K562 (cell line): ENCODE results near the gene NEUROD4. TPM values are rescaled to one million over a fixed set of nuclear protein-coding genes. Genes with fewer than 3 reads are reported as not detected.

Experiments used
- ATAC-seq: fragments of 200-7000 bp; cut with Tn5 transposase; 3 replicates; pipeline ENCODE4 v1.9.1; 2020; ENCODE audit warnings: moderate library complexity
- BruUV-seq: library from RNA; stranded (reverse); fragments of 400-500 nt; replicated peaks from 2 replicates; lab custom pipeline; 2021; lab: Mats Ljungman, UMichigan
- CTCF ChIA-PET: fragments of 300-600 bp; formaldehyde crosslinking; extraction: SDS; loops from one replicate; lab custom pipeline; 2021; ENCODE audit warnings: low intra/inter-chr PET ratio; lab: Yijun Ruan, JAX
- POLR2A ChIA-PET: fragments of 300-600, 350-650 bp; sonication (Branson Sonifier 250); formaldehyde crosslinking; extraction: SDS; loops from one replicate; lab custom pipeline; 2021; ENCODE audit warnings: antibody characterized with exemption, inconsistent platforms; lab: Yijun Ruan, JAX
- DNase-seq, 4 experiments: peaks; one replicate each; pipeline versions ENCODE4 v3.0.0 to v3.0.0-alpha.2; 2011 to 2018; ENCODE audit warnings: low spot score in 3 of 4, mixed read lengths in 3 of 4; ENCODE audit errors: extremely low read depth in 1 of 4
- FAIRE-seq: peaks from 2 replicates; lab custom pipeline; 2011; peaks lifted over from hg19 to GRCh38; lab: Jason Lieb, UNC
- H2AFZ ChIP-seq: 2 replicates; pipeline ENCODE4 v1.6.0; 2011; ENCODE audit warnings: low read depth, low read length, control low read depth, inconsistent platforms
- H3K27ac ChIP-seq: fragments of 200-600 bp; 3 replicates; pipeline ENCODE4 v1.8.0; 2011; ENCODE audit warnings: low read depth, mild to moderate bottlenecking, control low read depth, inconsistent platforms, low read length, moderate library complexity, mixed read lengths; ENCODE audit errors: extremely low read depth
- H3K27me3 ChIP-seq, 2 experiments: fragments of 300-600 bp in 1 of 2; 2 replicates in 1 of 2; 3 replicates in 1 of 2; pipeline versions ENCODE4 v1.6.0 to v1.8.0; 2011; ENCODE audit warnings: inconsistent platforms in 2 of 2, low read length in 2 of 2, mild to moderate bottlenecking in 1 of 2, mixed read lengths in 1 of 2, moderate library complexity in 1 of 2; ENCODE audit not compliant: control insufficient read depth in 2 of 2, insufficient read depth in 2 of 2
- H3K36me3 ChIP-seq: fragments of 300-600 bp; 3 replicates; pipeline ENCODE4 v1.8.0; 2011; ENCODE audit warnings: mild to moderate bottlenecking, low read length, inconsistent platforms; ENCODE audit not compliant: control insufficient read depth, insufficient read depth
- H3K4me1 ChIP-seq, 2 experiments: fragments of 200-600 bp in 1 of 2; replicated peaks in 1 of 2; 2 replicates in 1 of 2; 3 replicates in 1 of 2; pipeline versions ENCODE4 v1.5.1 to v1.8.0; 2011; ENCODE audit warnings: inconsistent platforms in 2 of 2, low read length in 2 of 2, mild to moderate bottlenecking in 1 of 2, mixed read lengths in 1 of 2, moderate library complexity in 1 of 2; ENCODE audit not compliant: control insufficient read depth in 2 of 2, insufficient read depth in 2 of 2
- H3K4me2 ChIP-seq: 2 replicates; pipeline ENCODE4 v1.6.1; 2011; ENCODE audit warnings: low read length, control low read depth, inconsistent platforms, mixed read lengths; ENCODE audit not compliant: insufficient read depth
- H3K4me3 ChIP-seq: fragments of 200-600 bp; sonication (generic), shearing (Covaris generic); 2 replicates; pipeline ENCODE4 v1.5.1; 2016; ENCODE audit warnings: control low read depth, inconsistent platforms
- H3K79me2 ChIP-seq: fragments of 200-600 bp; 3 replicates; pipeline ENCODE4 v1.8.0; 2011; ENCODE audit warnings: low read length, inconsistent platforms; ENCODE audit not compliant: control insufficient read depth, insufficient read depth
- H3K9ac ChIP-seq, 2 experiments: 2 replicates each; pipeline versions ENCODE4 v1.6.0 to v1.6.1; 2011; ENCODE audit warnings: low read depth in 2 of 2, low read length in 2 of 2, control low read depth in 1 of 2, inconsistent platforms in 1 of 2, mild to moderate bottlenecking in 1 of 2, mixed read lengths in 1 of 2; ENCODE audit not compliant: insufficient read depth in 1 of 2
- H3K9me1 ChIP-seq: one replicate; pipeline ENCODE4 v1.6.0; 2011; ENCODE audit warnings: inconsistent platforms, mild to moderate bottlenecking, low read length, moderate library complexity; ENCODE audit not compliant: control insufficient read depth, insufficient read depth
- H3K9me3 ChIP-seq: replicated peaks from 2 replicates; pipeline ENCODE4 v1.5.1; 2011; ENCODE audit warnings: low read depth, low read length, inconsistent platforms; ENCODE audit not compliant: control insufficient read depth, insufficient read depth
- H4K20me1 ChIP-seq: replicated peaks from 2 replicates; pipeline ENCODE4 v1.6.1; 2011; ENCODE audit warnings: low read length, inconsistent platforms, mixed read lengths; ENCODE audit not compliant: control insufficient read depth, insufficient read depth
- HDAC2 ChIP-seq: fragments of 450-650 bp; IDR thresholded peaks from 2 replicates; pipeline ENCODE4 v1.6.1; 2016; ENCODE audit warnings: mild to moderate bottlenecking
- SPI1 ChIP-seq: IDR thresholded peaks from 2 replicates; pipeline ENCODE4 v1.6.1; 2011; ENCODE audit warnings: low read depth, low read length, control low read depth, borderline replicate concordance
- USF1 ChIP-seq: sonication (generic); formaldehyde crosslinking; IDR thresholded peaks from 2 replicates; pipeline ENCODE4 v1.9.0; 2022; ENCODE audit warnings: mild to moderate bottlenecking, missing genetic modification reagents
- ZKSCAN8 ChIP-seq: fragments of 200-800 bp; sonication (Bioruptor generic); IDR thresholded peaks from 2 replicates; pipeline ENCODE4 v1.6.1; 2016; ENCODE audit warnings: missing genetic modification characterization, missing compliant biosample characterization
- ZNF76 ChIP-seq: fragments of 250-450 bp; sonication (Bioruptor Pico); IDR thresholded peaks from 2 replicates; pipeline ENCODE4 v1.4.0; 2020; ENCODE audit warnings: mild to moderate bottlenecking, moderate library complexity, borderline replicate concordance
- WGBS: fragments of 100-300 bp; shearing (Covaris generic); methylation state at CpG from one replicate; pipeline ENCODE4 v1.1.6; 2016; ENCODE audit warnings: low coverage, mixed read lengths; ENCODE audit not compliant: insufficient coverage; ENCODE audit errors: missing lambda C conversion rate; 5-methylcytosine and 5-hydroxymethylcytosine counted together
- in situ Hi-C: fragments of 300-500 bp; cut with MboI; formaldehyde crosslinking; loops from 4 replicates; pipeline ENCODE4 v1.15.0; 2018; ENCODE audit warnings: inconsistent platforms, mixed read lengths
- intact Hi-C: fragments of 100-400 bp; cut with micrococcal nuclease; formaldehyde crosslinking; loops from 2 replicates; pipeline ENCODE4 v1.14.2; 2022
- polyA plus RNA-seq, 8 experiments: library from polyadenylated mRNA; depleted of rRNA in 4 of 8; stranded (reverse) in 5 of 8; unstranded in 3 of 8; fragments of >200 nt; fragmentation: Nextera tagmentation in 2 of 8; fragmentation: Illumina TruSeq in 1 of 8; extraction: Ambion mirVana in 2 of 8; extraction: Trizol in 1 of 8; gene quantifications; 2 replicates each; pipeline versions ENCODE4 v1.2.1 to v1.2.3, GENCODE V29; 2011 to 2014; ENCODE audit warnings: inconsistent platforms in 1 of 8, missing spikeins in 1 of 8
- total RNA-seq, 7 experiments: library from RNA; depleted of rRNA in 6 of 7; stranded (reverse); fragments of >200 nt in 6 of 7; fragmentation: Illumina TruSeq in 2 of 7; extraction: Trizol in 2 of 7; gene quantifications; 2 replicates each; pipeline versions ENCODE4 v1.2.1 to v1.2.3, GENCODE V29; 2011 to 2021; ENCODE audit warnings: low replicate concordance in 1 of 7
- TF ChIP-seq, protein P1 (sequence below): IDR thresholded peaks from 2 replicates; pipeline ENCODE4 v1.6.1; 2011; ENCODE audit not compliant: insufficient read length; ENCODE audit errors: extremely low read depth

The NEUROD4 gene
- total and polyA plus RNA-seq, 9 of the 15 experiments (the other 6 are each of a cell fraction or from before 2014, with no cell fraction given), result not detected

- Histone ChIP-seq H3K9ac (no peak overlapping the region), H3K9me1 (no peaks in the 10 kb centered on the region), H4K20me1 (no peaks in the 10 kb centered on the region), H3K27me3 (peaks cover 27 to 30% of the 10 kb centered on the region in 2 experiments; a peak in 4 of 5 replicates), H3K36me3 (no peaks in the 10 kb centered on the region), H3K9me3 (no peaks in the 10 kb centered on the region)
- POLR2A ChIA-PET, result no interaction called here
- ATAC-seq (no peak), FAIRE-seq (no peak)
- 0% methylated on average over 4 of the region's 4 CpGs for WGBS
- intact Hi-C loops, result no loop called here
- no peak for TF ChIP-seq USF1
- TF ChIP-seq, protein P1, sequence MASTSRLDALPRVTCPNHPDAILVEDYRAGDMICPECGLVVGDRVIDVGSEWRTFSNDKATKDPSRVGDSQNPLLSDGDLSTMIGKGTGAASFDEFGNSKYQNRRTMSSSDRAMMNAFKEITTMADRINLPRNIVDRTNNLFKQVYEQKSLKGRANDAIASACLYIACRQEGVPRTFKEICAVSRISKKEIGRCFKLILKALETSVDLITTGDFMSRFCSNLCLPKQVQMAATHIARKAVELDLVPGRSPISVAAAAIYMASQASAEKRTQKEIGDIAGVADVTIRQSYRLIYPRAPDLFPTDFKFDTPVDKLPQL, result no peak
- TF ChIP-seq HDAC2, result no peak
- TF ChIP-seq ZKSCAN8 (CRISPR knock-in tag), result no peak
- TF ChIP-seq ZNF76 (CRISPR knock-in tag), result no peak
- peak; percentile 84 for TF ChIP-seq SPI1
- TF ChIP-seq, all 486 proteins: peak for 1
- H3K27ac ChIP-seq, result no peak overlapping the region
- H3K4me1 ChIP-seq, result no peaks in the 10 kb centered on the region
- CTCF ChIA-PET, result no interaction called here
- no peak for DNase-seq
- no peaks in the 10 kb centered on the region for H3K79me2 ChIP-seq
- no peak overlapping the region for H2AFZ ChIP-seq
- in situ Hi-C loops, result no loop called here
- H3K4me3 ChIP-seq, result no peak overlapping the region
- no TSS peak for BruUV-seq
- H3K4me2 ChIP-seq, result no peak overlapping the region
These were observed 18.4 kb upstream of the NEUROD4 start for GRCh38 chr12:55001198-55001868.
